ENCODE data around the gene SORCS2. TPM values are rescaled to one million over a fixed set of nuclear protein-coding genes. Genes with fewer than 3 reads are reported as not detected.

SORCS2 gene
- total and polyA plus RNA-seq, 2 of the 13 experiments (the other 11 are each of a cell fraction or from before 2014, with no cell fraction given), result 0.82 to 1.0 TPM

DNA sequence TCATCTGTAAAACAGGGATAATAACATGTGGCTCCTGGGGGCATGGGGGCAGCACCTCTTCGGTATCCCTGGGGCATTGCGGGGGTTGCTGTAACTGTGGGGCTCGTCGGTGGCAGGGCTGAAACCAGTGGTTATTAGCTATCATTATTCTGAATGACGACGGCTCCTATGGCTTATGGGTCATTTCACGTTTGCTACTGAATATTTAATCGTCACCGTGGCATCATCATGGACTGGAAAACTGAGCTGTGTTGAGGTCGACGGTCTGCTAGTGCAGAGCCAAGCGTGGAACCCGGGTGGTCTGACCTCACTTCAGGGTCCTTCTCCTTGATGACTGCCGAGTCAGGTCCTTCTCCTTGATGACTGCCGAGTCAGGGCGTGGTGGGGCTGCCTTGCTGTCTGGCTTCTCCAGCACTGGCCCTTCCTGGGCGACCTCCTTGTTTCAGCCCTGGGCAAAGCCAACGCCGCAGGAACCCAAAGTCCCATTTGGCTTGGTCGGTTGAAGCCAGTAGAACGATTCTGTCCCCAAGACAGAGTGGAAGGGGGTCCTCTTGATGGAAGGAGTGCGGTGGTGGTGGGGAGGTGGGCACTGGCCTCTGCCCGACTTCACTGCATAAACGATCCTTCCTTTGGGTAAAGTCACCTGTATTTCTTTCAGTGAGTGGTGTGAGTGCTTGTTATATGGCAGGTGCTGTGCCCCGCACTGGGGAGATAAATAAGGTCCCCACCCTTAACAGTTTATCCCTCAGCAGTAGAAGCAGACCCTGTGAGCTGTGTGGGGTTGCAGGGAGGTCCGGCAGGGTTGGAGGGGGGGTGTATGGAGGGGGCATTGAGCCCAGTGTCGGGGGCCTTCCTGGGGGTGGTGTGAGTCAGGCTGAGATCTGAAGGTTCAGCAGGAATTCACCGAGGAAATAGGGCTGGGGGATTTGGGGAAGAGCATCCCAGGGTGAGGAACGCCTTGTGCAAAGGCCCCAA, 201.6 kb downstream of the SORCS2 start:
- BruUV-seq (replicated peaks), result no TSS peak
- in situ Hi-C loops (cut with HindIII; ENCODE audit: extremely low pct_ligation_motif_present, low pct_unique_long_range_greater_than_20kb), result no loop called here
- TF ChIP-seq ZFP41 (CRISPR knock-in tag; IDR thresholded peaks at IDR 0.05; ENCODE audit: borderline replicate concordance) (no peak), ZNF570 (CRISPR knock-in tag; IDR thresholded peaks at IDR 0.05; ENCODE audit: borderline replicate concordance) (no peak), ZBTB38 (CRISPR knock-in tag; IDR thresholded peaks at IDR 0.05) (no peak)
- H4K20me1 ChIP-seq (ENCODE audit: insufficient read depth, low read length), result no peaks in the 10 kb centered on the region
- POLR2A ChIA-PET, result no interaction called here
- FAIRE-seq (no peak), ATAC-seq (no peak), DNase-seq (ENCODE audit: low spot score) (no peak)
- H2AFZ ChIP-seq (ENCODE audit: low read length), result no peak overlapping the region
- H3K79me2 ChIP-seq (ENCODE audit: insufficient read depth, low read length), result no peaks in the 10 kb centered on the region
- intact Hi-C loops (cut with micrococcal nuclease; ENCODE audit: unreplicated experiment), result no loop called here
- H3K4me2 ChIP-seq (ENCODE audit: low read depth, low read length), result no peak overlapping the region
- H3K9me3 ChIP-seq (ENCODE audit: low read length), result no peaks in the 10 kb centered on the region
- H3K4me1 ChIP-seq (ENCODE audit: insufficient read depth, low read length), result no peaks in the 10 kb centered on the region
- no peaks in the 10 kb centered on the region for H3K36me3 ChIP-seq (replicated peaks in 1 of 2; ENCODE audit: control insufficient read depth in 1 of 2, insufficient read depth in 2 of 2, low read length in 2 of 2)
- CTCF ChIA-PET (ENCODE audit: low intra/inter-chr PET ratio, low total read pairs), result no interaction called here
- H3K27me3 ChIP-seq (ENCODE audit: control insufficient read depth in 1 of 2, insufficient read depth in 2 of 2, low read length in 2 of 2), result peaks cover 2 to 78% of the 10 kb centered on the region in 2 experiments; a peak in 4 of 5 replicates
- no peak overlapping the region for H3K4me3 ChIP-seq (replicated peaks in 1 of 3; ENCODE audit: insufficient read depth in 1 of 3, low read depth in 2 of 3, low read length in 3 of 3)
- H3K9ac ChIP-seq (ENCODE audit: insufficient read depth, low read depth, low read length), result no peak overlapping the region
- 36% methylated on average over 25 of the region's 29 CpGs for WGBS (ENCODE audit: low lambda C conversion rate)
- H3K27ac ChIP-seq (ENCODE audit: extremely low read length, insufficient read depth, low read length), result no peak overlapping the region

DNA sequence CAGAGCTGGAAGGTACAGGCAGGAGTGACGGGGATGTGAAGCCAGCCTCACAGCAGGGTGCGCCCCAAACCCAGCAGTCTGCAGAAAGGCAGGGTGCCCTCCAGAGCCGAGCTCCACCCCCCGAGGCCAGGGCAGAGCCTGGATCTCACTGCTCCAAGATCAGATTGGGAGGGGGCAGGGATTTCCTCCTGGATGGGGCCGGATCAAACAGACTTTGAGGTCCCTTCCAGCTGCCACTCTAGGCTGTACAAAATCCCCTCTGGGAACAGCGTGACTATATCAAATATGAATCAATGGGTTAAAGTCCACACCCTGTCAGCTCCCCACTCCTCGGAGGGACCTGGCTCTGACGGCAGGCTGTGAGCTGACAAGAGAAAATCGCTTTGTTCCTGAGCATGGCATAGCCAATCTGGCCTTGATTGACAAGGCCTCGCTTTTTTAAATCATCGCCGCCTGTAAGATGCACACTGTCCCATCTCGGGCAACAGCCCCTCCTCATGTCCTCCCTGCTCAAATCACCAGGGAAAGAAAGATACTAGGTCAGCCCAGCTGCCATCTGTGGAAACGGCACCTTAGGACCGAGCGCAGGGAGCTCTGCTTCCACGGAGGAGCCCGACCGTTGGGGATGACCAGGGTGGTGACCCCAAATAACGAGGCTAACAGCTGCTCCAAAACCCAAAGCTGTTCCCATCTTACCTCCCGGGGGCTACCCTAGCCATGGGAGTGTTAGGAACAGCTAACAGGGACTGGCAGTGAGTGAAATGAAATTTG, 202.5 kb downstream of the SORCS2 start:
- Histone ChIP-seq H3K27ac (ENCODE audit: extremely low read length, insufficient read depth, low read length) (no peak overlapping the region), H3K4me2 (ENCODE audit: low read depth, low read length) (no peak overlapping the region), H3K27me3 (ENCODE audit: control insufficient read depth in 1 of 2, insufficient read depth in 2 of 2, low read length in 2 of 2) (peaks cover 2 to 74% of the 10 kb centered on the region in 2 experiments), H4K20me1 (ENCODE audit: insufficient read depth, low read length) (no peaks in the 10 kb centered on the region), H3K9ac (ENCODE audit: insufficient read depth, low read depth, low read length) (no peak overlapping the region), H3K4me3 (replicated peaks in 1 of 3; ENCODE audit: insufficient read depth in 1 of 3, low read depth in 2 of 3, low read length in 3 of 3) (no peak overlapping the region), H2AFZ (ENCODE audit: low read length) (no peak overlapping the region), H3K9me3 (ENCODE audit: low read length) (no peaks in the 10 kb centered on the region), H3K79me2 (ENCODE audit: insufficient read depth, low read length) (no peaks in the 10 kb centered on the region), H3K4me1 (ENCODE audit: insufficient read depth, low read length) (no peaks in the 10 kb centered on the region), H3K36me3 (replicated peaks in 1 of 2; ENCODE audit: control insufficient read depth in 1 of 2, insufficient read depth in 2 of 2, low read length in 2 of 2) (no peaks in the 10 kb centered on the region)
- CTCF ChIA-PET (ENCODE audit: low intra/inter-chr PET ratio, low total read pairs), result no interaction called here
- ATAC-seq (no peak), DNase-seq (ENCODE audit: low spot score) (no peak), FAIRE-seq (no peak)
- intact Hi-C loops (cut with micrococcal nuclease; ENCODE audit: unreplicated experiment) (no loop called here), in situ Hi-C loops (cut with HindIII; ENCODE audit: extremely low pct_ligation_motif_present, low pct_unique_long_range_greater_than_20kb) (no loop called here)
- no TSS peak for BruUV-seq (replicated peaks)
- 49% methylated on average over 7 of the region's 21 CpGs for WGBS (ENCODE audit: low lambda C conversion rate)
- POLR2A ChIA-PET, result no interaction called here
- no peak for TF ChIP-seq HDAC2 (CRISPR knock-in tag; IDR thresholded peaks at IDR 0.05)
- no peak for TF ChIP-seq ZNF234 (CRISPR knock-in tag; conservative IDR thresholded peaks at IDR 0.05)
- no peak for TF ChIP-seq BRCA1 (CRISPR knock-in tag; IDR thresholded peaks at IDR 0.05)
- TF ChIP-seq, protein P1, sequence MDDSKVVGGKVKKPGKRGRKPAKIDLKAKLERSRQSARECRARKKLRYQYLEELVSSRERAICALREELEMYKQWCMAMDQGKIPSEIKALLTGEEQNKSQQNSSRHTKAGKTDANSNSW (CRISPR knock-in tag; IDR thresholded peaks at IDR 0.05; ENCODE audit: borderline replicate concordance), result no peak
- TF ChIP-seq, protein P2, sequence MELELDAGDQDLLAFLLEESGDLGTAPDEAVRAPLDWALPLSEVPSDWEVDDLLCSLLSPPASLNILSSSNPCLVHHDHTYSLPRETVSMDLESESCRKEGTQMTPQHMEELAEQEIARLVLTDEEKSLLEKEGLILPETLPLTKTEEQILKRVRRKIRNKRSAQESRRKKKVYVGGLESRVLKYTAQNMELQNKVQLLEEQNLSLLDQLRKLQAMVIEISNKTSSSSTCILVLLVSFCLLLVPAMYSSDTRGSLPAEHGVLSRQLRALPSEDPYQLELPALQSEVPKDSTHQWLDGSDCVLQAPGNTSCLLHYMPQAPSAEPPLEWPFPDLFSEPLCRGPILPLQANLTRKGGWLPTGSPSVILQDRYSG (CRISPR knock-in tag; IDR thresholded peaks at IDR 0.05), result no peak
- TF ChIP-seq, protein P3, sequence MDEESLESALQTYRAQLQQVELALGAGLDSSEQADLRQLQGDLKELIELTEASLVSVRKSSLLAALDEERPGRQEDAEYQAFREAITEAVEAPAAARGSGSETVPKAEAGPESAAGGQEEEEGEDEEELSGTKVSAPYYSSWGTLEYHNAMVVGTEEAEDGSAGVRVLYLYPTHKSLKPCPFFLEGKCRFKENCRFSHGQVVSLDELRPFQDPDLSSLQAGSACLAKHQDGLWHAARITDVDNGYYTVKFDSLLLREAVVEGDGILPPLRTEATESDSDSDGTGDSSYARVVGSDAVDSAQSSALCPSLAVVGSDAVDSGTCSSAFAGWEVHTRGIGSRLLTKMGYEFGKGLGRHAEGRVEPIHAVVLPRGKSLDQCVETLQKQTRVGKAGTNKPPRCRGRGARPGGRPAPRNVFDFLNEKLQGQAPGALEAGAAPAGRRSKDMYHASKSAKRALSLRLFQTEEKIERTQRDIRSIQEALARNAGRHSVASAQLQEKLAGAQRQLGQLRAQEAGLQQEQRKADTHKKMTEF (CRISPR knock-in tag; IDR thresholded peaks at IDR 0.05), result no peak
- no peak for TF ChIP-seq ISX (CRISPR knock-in tag; conservative IDR thresholded peaks at IDR 0.05)
- TF ChIP-seq ZNF678 (CRISPR knock-in tag; IDR thresholded peaks at IDR 0.05), result no peak
